ENCODE data around the gene FBXO36. TPM values are rescaled to one million over a fixed set of nuclear protein-coding genes. Genes with fewer than 3 reads are reported as not detected.
A peak's percentile ranks its signal among the peaks of the same experiment; 100 is the strongest.

The FBXO36 gene
- total RNA-seq, 2 donors from 2014 or later = 5.6 to 8.4 TPM

DNA sequence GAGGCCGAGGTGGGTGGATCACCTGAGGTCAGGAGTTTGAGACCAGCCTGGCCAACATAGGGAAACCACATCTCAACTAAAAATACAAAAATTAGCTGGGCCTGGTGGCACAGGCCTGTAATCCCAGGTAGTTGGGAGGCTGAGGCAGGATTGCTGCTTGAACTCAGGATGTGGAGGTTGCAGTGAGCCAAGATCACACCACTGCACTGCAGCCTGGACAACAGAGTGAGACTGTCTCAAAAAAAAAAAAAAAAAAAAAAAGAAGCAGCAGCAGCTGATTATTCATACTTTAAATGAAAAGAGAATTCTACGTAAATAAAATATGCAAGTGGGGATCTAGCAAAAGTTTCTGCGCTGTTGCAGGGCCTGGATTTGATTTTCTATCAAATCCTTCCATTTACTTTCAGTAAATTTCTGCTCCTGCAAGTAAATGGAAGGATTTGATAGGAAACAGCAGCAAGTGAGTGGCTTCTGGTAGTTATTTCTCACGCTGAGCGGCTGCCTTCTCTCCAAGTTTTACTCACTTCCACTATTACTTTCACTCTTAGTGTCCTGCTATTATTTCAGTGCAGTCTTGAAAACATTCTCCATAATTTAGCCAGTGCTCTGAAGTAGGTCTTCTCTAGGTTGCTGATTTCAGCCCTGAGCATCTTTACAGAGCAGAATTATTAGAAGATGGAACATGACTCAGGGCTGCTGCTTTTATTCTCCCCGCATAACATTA lies 78.0 kb downstream of the FBXO36 start:
- intact Hi-C loops (cut with DNase I) = no loop called here
- WGBS = 93% methylated on average over 6 of the region's 6 CpGs
- no peak for DNase-seq (ENCODE audit: low spot score)
- H3K4me1 ChIP-seq (replicated peaks) = no peaks in the 10 kb centered on the region
- H3K9me3 ChIP-seq = no peaks in the 10 kb centered on the region
- no peaks in the 10 kb centered on the region for H3K27me3 ChIP-seq (replicated peaks; ENCODE audit: insufficient read depth)
- no peak overlapping the region for H3K4me3 ChIP-seq
- H3K27ac ChIP-seq = no peak overlapping the region
- no peaks in the 10 kb centered on the region for H3K36me3 ChIP-seq
- TF ChIP-seq POLR2AphosphoS5 (IDR thresholded peaks at IDR 0.05) = no peak
- TF ChIP-seq POLR2A (IDR thresholded peaks at IDR 0.05) = no peak
- TF ChIP-seq, protein P1, sequence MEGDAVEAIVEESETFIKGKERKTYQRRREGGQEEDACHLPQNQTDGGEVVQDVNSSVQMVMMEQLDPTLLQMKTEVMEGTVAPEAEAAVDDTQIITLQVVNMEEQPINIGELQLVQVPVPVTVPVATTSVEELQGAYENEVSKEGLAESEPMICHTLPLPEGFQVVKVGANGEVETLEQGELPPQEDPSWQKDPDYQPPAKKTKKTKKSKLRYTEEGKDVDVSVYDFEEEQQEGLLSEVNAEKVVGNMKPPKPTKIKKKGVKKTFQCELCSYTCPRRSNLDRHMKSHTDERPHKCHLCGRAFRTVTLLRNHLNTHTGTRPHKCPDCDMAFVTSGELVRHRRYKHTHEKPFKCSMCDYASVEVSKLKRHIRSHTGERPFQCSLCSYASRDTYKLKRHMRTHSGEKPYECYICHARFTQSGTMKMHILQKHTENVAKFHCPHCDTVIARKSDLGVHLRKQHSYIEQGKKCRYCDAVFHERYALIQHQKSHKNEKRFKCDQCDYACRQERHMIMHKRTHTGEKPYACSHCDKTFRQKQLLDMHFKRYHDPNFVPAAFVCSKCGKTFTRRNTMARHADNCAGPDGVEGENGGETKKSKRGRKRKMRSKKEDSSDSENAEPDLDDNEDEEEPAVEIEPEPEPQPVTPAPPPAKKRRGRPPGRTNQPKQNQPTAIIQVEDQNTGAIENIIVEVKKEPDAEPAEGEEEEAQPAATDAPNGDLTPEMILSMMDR (IDR thresholded peaks at IDR 0.05) = no peak

DNA sequence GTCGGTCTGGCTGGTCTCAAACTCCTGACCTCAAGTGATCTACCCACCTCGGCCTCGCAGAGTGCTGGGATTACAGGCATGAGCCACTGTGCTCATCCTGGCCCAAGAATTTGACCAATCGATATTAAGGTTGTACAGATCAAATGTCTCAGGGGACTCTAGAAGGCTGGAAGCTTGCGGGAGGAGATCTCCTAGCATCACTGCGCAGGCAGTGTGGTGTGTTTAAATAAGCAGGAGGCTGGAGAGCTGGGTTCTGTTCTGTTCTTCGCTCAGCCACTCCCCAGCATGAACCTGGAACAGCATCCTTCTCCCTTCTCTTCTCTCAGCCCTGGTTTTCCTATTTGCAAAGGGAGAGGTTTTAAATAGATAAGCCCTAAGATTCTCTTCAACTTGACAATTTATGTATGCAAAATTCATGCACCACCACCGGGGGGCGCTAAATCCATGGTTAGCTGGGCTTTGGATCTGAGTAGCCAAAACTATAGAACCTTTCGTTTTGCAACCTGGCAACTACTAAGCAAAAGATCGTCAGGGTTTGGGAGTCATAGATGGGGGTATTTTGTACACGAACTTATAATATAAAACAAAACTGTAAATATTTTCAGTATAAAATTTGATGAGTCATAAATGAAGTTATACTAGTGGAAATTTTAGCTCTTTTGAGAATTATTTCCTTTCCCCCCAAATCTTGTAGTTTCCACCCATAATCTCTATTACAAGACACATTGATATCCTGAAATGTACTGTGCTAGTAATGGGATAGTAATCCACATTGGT lies 85.8 kb downstream of the FBXO36 start:
- TF ChIP-seq POLR2A (IDR thresholded peaks at IDR 0.05) (no peak), POLR2AphosphoS5 (IDR thresholded peaks at IDR 0.05) (peak; percentile 61)
- TF ChIP-seq, protein P1 (IDR thresholded peaks at IDR 0.05) = peak; percentile 52 to 94 (median 84)
- H3K36me3 ChIP-seq = no peaks in the 10 kb centered on the region
- no peaks in the 10 kb centered on the region for H3K9me3 ChIP-seq
- 52% methylated on average over 12 of the region's 12 CpGs for WGBS
- intact Hi-C loops (cut with DNase I) = loop anchor here (5.0 kb wide), 2 partner anchors 149 to 604 kb away; no protein-coding TSS in a partner anchor
- H3K4me1 ChIP-seq (replicated peaks) = no peaks in the 10 kb centered on the region
- no peak overlapping the region for H3K4me3 ChIP-seq
- H3K27ac ChIP-seq = no peak overlapping the region
- H3K27me3 ChIP-seq (replicated peaks; ENCODE audit: insufficient read depth) = no peaks in the 10 kb centered on the region
- peak; percentile 83 for DNase-seq (ENCODE audit: low spot score)

DNA sequence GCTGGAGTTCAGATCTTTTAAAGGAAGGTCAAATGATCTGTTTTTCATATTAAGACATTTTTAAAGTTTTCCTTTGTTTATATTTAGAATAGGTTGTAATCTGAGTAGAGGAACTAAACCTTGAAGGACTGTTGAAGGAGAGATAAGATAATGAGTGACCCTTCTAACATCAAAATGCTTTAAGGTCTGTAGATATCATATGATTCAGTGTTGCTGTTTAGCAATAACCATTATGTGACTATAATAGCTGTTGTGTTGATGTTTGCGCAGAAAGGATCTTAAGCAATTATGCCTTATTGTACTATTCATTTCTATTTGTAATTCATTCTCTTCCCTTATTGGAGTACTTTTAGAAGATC lies 86.4 kb downstream of the FBXO36 start:
- no peaks in the 10 kb centered on the region for H3K9me3 ChIP-seq
- WGBS = 90% methylated on average over 1 of the region's 1 CpG
- DNase-seq (ENCODE audit: low spot score) = no peak
- no peaks in the 10 kb centered on the region for H3K27me3 ChIP-seq (replicated peaks; ENCODE audit: insufficient read depth)
- H3K27ac ChIP-seq = no peak overlapping the region
- no peak overlapping the region for H3K4me3 ChIP-seq
- no peaks in the 10 kb centered on the region for H3K36me3 ChIP-seq
- TF ChIP-seq POLR2AphosphoS5 (IDR thresholded peaks at IDR 0.05) (no peak), POLR2A (IDR thresholded peaks at IDR 0.05) (no peak)
- TF ChIP-seq, protein P1 (IDR thresholded peaks at IDR 0.05) = no peak
- no peaks in the 10 kb centered on the region for H3K4me1 ChIP-seq (replicated peaks)
- intact Hi-C loops (cut with DNase I) = loop anchor here (5.0 kb wide), 2 partner anchors 149 to 604 kb away; no protein-coding TSS in a partner anchor

DNA sequence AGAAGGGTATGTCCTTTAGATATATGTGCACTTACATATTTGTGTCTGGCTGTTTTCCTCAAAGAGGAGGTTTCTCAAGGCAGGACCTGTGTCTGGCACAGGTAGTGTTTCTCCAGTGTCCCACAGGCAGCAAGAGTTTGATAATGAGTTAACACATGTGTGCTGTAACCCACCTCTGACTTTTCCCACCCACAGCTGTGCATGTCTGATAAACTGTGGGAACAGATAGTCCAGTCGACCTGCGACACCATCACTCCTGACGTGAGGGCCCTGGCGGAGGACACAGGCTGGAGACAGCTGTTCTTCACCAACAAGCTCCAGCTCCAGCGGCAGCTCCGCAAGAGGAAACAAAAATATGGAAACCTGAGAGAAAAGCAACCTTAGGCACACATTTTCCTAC lies 88.2 kb downstream of the FBXO36 start:
- 84% methylated on average over 6 of the region's 6 CpGs for WGBS
- intact Hi-C loops (cut with DNase I) = loop anchor here (5.0 kb wide), 1 partner anchor 57 kb away; the partner anchor contains the start of gene SLC16A14

More for the DNA sequence above, 88.2 kb downstream of the FBXO36 start:
- no peak overlapping the region for H3K4me3 ChIP-seq
- TF ChIP-seq, protein P1 (IDR thresholded peaks at IDR 0.05) = no peak
- no peak for TF ChIP-seq POLR2AphosphoS5 (IDR thresholded peaks at IDR 0.05)
- TF ChIP-seq POLR2A (IDR thresholded peaks at IDR 0.05) = no peak
- no peaks in the 10 kb centered on the region for H3K36me3 ChIP-seq
- H3K9me3 ChIP-seq = no peaks in the 10 kb centered on the region
- H3K4me1 ChIP-seq (replicated peaks) = no peaks in the 10 kb centered on the region
- H3K27ac ChIP-seq = no peak overlapping the region
- no peaks in the 10 kb centered on the region for H3K27me3 ChIP-seq (replicated peaks; ENCODE audit: insufficient read depth)
- no peak for DNase-seq (ENCODE audit: low spot score)

Measured in prostate gland (tissue), 2 donors.